Mesendoderm (in vitro differentiated cells): ENCODE data around the gene ARHGEF16.

Experiments
- DNase-seq: peaks from one replicate; pipeline ENCODE4 v3.0.0; 2013
- H2AK5ac ChIP-seq: 2 replicates; pipeline ENCODE4 v1.6.1; 2013; ENCODE audit warnings: low read length, inconsistent platforms
- H2BK120ac ChIP-seq: 2 replicates; pipeline ENCODE4 v1.6.1; 2013; ENCODE audit warnings: low read depth, mild to moderate bottlenecking, low read length, moderate library complexity, mixed read lengths
- H2BK15ac ChIP-seq: replicated peaks from 2 replicates; pipeline ENCODE4 v1.6.1; 2013; ENCODE audit warnings: low read depth, mild to moderate bottlenecking, moderate library complexity
- H2BK5ac ChIP-seq: 2 replicates; pipeline ENCODE4 v1.6.1; 2013; ENCODE audit warnings: low read length, inconsistent platforms
- H3K18ac ChIP-seq: 2 replicates; pipeline ENCODE4 v1.6.1; 2013; ENCODE audit warnings: mild to moderate bottlenecking, low read length, mixed read lengths
- H3K23ac ChIP-seq: one replicate; pipeline ENCODE4 v1.6.1; 2013; ENCODE audit warnings: low read length
- H3K27ac ChIP-seq: 2 replicates; pipeline ENCODE4 v1.5.1; 2013; ENCODE audit warnings: low read depth, mild to moderate bottlenecking, inconsistent platforms, low read length, moderate library complexity
- H3K27me3 ChIP-seq: 2 replicates; pipeline ENCODE4 v1.6.1; 2013; ENCODE audit warnings: low read length, control low read depth, mild to moderate bottlenecking, inconsistent platforms; ENCODE audit not compliant: insufficient read depth, poor library complexity
- H3K36me3 ChIP-seq: 2 replicates; pipeline ENCODE4 v1.6.1; 2013; ENCODE audit warnings: low read length, inconsistent platforms; ENCODE audit not compliant: control insufficient read depth, insufficient read depth
- H3K4ac ChIP-seq: one replicate; pipeline ENCODE4 v1.6.1; 2013; ENCODE audit warnings: low read depth, mild to moderate bottlenecking, low read length, moderate library complexity
- H3K4me1 ChIP-seq: 2 replicates; pipeline ENCODE4 v1.6.1; 2013; ENCODE audit warnings: low read depth, low read length, inconsistent platforms; ENCODE audit not compliant: control insufficient read depth
- H3K4me2 ChIP-seq: 2 replicates; pipeline ENCODE4 v1.6.1; 2013; ENCODE audit warnings: low read length
- H3K4me3 ChIP-seq: 2 replicates; pipeline ENCODE4 v1.5.1; 2013; ENCODE audit warnings: mild to moderate bottlenecking, low read length
- H3K56ac ChIP-seq: one replicate; pipeline ENCODE4 v1.6.1; 2013; ENCODE audit warnings: low read length
- H3K79me1 ChIP-seq: 2 replicates; pipeline ENCODE4 v1.6.1; 2013; ENCODE audit warnings: low read length, inconsistent platforms
- H3K79me2 ChIP-seq: 2 replicates; pipeline ENCODE4 v1.6.1; 2013; ENCODE audit warnings: mild to moderate bottlenecking, low read length; ENCODE audit not compliant: control insufficient read depth, insufficient read depth
- H3K9ac ChIP-seq: 2 replicates; pipeline ENCODE4 v1.6.1; 2013; ENCODE audit warnings: low read length, inconsistent platforms
- H4K5ac ChIP-seq: one replicate; pipeline ENCODE4 v1.6.1; 2013; ENCODE audit warnings: low read length
- H4K8ac ChIP-seq: one replicate; pipeline ENCODE4 v1.6.1; 2013; ENCODE audit warnings: low read depth, mild to moderate bottlenecking, control low read depth, low read length, moderate library complexity
- WGBS: extraction: QIAGEN DNeasy Blood & Tissue Kit; methylation state at CpG from one replicate; pipeline ENCODE4 v1.1.7; 2013; ENCODE audit warnings: low lambda C conversion rate, missing lambda C conversion rate; ENCODE audit not compliant: insufficient coverage; ENCODE audit errors: extremely low coverage; 5-methylcytosine and 5-hydroxymethylcytosine counted together

The ARHGEF16 gene

DNA sequence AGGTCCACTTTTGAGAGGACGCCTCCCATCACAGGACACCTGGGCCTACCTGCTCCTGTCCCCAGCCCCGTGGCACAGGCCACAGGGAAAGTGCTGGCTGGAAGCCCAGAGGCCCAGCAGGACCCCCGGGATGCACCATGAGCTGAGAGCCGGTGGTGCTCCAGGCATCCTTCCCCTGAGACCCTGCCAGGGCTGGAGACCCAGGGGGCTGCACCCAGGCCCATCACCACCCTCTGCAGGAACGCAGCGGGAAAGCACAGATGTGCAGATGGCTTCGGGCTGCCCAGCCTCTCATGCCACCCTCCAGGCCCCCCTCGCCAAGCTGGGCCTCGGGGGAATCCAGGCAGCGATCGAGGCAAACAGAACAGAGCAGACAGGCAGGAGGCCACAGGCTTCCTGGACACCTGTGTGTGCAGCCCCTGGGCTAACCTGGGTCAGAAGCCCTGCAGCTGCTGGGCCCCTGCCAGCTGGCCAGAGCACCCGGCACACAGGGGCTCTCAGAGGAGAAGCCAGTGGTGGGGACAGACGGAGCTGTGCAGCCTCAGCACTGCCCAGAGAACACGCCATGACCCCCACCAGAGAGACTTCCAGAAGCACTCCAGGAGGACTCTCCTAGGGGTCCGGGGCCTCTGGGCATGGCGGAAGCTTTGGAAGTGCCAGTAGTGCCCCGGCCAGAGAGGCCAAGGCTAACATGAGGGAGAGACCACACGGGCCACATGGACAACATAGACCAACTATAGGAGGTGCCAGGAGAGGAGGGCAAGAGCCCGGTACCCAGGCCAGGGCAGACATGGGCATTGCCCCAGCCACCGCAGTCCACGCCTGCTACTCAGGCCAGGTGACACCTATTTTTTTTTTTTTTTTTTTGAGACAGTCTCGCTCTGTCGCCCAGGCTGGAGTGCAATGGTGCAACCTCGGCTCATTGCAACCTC is 71.4 kb downstream of the ARHGEF16 start:
- Histone ChIP-seq H3K79me2 (no peaks in the 10 kb centered on the region), H2BK120ac (no peak overlapping the region), H3K4me3 (no peak overlapping the region), H3K4me1 (no peaks in the 10 kb centered on the region), H3K79me1 (no peaks in the 10 kb centered on the region), H3K4me2 (no peak overlapping the region), H3K27me3 (no peaks in the 10 kb centered on the region), H3K4ac (no peak overlapping the region), H4K8ac (no peak overlapping the region), H2BK15ac (no peak overlapping the region), H3K56ac (no peak overlapping the region), H4K5ac (no peak overlapping the region), H3K23ac (no peak overlapping the region), H2BK5ac (no peak overlapping the region), H3K36me3 (no peaks in the 10 kb centered on the region), H2AK5ac (no peak overlapping the region), H3K27ac (no peak overlapping the region), H3K18ac (no peak overlapping the region), H3K9ac (no peak overlapping the region)
- no peak for DNase-seq
- WGBS, result no CpG with 5 or more reads among the region's 24 CpGs

DNA sequence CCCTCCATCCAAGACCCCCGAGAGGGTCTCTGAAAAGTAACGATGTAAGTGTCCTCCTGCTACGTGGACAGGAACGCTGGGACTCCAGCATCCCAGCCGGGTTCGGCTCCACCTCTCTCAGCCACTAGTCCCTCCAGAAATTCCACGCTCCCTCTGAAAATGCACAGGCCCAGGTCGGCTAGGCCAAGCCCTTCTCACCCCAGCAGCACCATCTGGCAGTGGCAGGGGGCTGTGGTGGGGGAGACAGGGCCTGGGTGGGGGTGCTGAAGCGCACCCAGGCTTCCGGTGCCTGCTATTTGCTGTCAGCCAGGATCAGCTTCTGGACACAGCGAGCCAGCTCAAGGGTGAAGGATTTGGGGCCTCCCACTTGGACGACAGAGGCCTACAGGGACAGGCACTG is 73.3 kb downstream of the ARHGEF16 start:
- H4K5ac ChIP-seq, result no peak overlapping the region
- no peak overlapping the region for H2BK120ac ChIP-seq
- H4K8ac ChIP-seq, result no peak overlapping the region
- no peak overlapping the region for H3K18ac ChIP-seq
- no CpG with 5 or more reads among the region's 12 CpGs for WGBS
- H3K27me3 ChIP-seq, result no peaks in the 10 kb centered on the region
- H3K79me1 ChIP-seq, result no peaks in the 10 kb centered on the region
- no peak overlapping the region for H3K4me3 ChIP-seq
- H2AK5ac ChIP-seq, result no peak overlapping the region
- H3K9ac ChIP-seq, result no peak overlapping the region
- H3K79me2 ChIP-seq, result no peaks in the 10 kb centered on the region
- H3K56ac ChIP-seq, result no peak overlapping the region
- H3K36me3 ChIP-seq, result no peaks in the 10 kb centered on the region
- no peak for DNase-seq
- no peak overlapping the region for H3K4ac ChIP-seq
- no peak overlapping the region for H3K23ac ChIP-seq
- no peak overlapping the region for H3K4me2 ChIP-seq
- no peak overlapping the region for H2BK15ac ChIP-seq
- H3K4me1 ChIP-seq, result no peaks in the 10 kb centered on the region
- no peak overlapping the region for H3K27ac ChIP-seq
- H2BK5ac ChIP-seq, result no peak overlapping the region

DNA sequence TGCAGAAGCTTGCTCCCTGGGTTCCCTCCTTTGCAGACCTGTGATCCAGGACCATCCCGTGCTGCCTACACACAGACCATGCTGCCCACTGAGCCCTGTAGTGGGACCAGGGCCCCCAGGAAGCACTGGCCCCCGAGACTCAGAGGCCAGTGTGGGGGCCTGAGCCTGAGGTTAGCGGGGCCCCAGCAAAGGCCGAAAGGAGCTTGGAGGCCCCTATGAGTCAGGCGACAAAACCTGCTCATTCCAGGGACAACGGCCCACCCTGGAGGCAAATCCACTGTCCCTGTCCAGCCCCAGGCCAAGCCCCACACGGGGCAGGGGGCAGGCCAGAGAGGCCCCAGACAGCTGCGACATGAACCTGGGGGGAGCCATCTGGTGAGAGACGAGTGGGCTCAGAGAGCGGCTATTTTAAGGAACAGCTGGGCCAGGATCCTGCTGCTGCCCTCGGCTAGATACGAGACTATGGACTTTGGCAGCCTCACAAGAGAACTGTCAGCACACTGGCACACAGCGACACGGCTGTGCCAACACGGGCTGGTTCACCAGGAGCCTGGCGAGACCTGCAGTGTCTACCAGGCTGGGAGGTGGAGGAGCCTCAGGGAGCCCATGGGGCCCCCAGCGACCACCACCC is 74.7 kb downstream of the ARHGEF16 start:
- no CpG with 5 or more reads among the region's 17 CpGs for WGBS
- Histone ChIP-seq H2BK120ac (no peak overlapping the region), H2BK5ac (no peak overlapping the region), H3K79me2 (no peaks in the 10 kb centered on the region), H3K27me3 (no peaks in the 10 kb centered on the region), H3K56ac (no peak overlapping the region), H3K23ac (no peak overlapping the region), H3K4me1 (no peaks in the 10 kb centered on the region), H3K4me2 (no peak overlapping the region), H3K36me3 (no peaks in the 10 kb centered on the region), H3K9ac (no peak overlapping the region), H4K8ac (no peak overlapping the region), H3K79me1 (no peaks in the 10 kb centered on the region), H2AK5ac (no peak overlapping the region), H3K18ac (no peak overlapping the region), H2BK15ac (no peak overlapping the region), H3K27ac (no peak overlapping the region), H3K4me3 (no peak overlapping the region), H3K4ac (no peak overlapping the region), H4K5ac (no peak overlapping the region)
- no peak for DNase-seq

DNA sequence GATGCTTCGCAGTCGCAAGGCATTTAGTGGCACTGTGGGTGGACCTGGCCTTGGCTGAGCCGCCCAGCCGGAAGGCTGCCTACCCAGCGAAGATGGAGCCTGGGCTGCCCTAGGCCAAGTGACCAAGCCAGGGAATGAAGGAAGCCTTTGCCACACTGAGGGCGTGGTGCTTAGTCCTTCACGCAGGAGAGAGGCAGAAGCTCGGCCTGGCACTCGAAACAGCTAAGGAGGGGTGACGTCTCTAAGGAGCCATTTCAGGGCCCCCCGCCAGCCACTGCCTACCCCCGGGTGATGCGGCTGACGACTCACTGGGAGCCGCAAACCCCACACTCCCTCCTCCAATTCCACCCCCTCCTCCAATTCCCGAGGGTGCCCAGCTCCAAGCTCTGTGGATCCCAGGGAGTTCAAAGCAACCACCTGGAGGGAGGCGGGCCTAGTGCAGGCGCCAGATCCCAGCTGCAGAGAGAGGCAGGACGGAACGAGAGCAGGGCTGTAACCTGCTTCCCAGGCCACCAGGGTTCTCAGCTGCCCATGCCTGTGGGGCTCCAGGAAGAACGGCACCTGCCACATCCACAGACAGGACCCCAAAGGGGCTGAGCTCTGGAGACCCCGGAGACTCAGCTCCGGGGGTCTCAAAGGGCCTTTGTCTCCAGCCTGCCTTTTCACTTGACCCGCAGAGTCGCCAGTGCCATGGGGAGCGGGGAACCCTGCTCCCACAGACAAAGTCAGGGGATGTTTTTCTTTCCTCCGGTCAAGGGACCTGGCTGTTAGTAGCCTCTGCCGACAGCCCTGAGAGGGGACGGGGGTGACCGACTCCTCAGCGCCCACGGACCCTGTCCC is 75.8 kb downstream of the ARHGEF16 start:
- Histone ChIP-seq H3K27ac (no peak overlapping the region), H3K56ac (peak overlapping the region; percentile 95), H3K79me1 (no peaks in the 10 kb centered on the region), H3K4ac (no peak overlapping the region), H3K4me3 (peak overlapping the region; percentile 59), H2BK15ac (no peak overlapping the region), H4K8ac (no peak overlapping the region), H3K27me3 (no peaks in the 10 kb centered on the region), H2BK5ac (no peak overlapping the region), H2BK120ac (no peak overlapping the region), H3K23ac (peak overlapping the region; percentile 24), H4K5ac (no peak overlapping the region), H3K18ac (peak overlapping the region; percentile 81), H2AK5ac (no peak overlapping the region), H3K4me1 (no peaks in the 10 kb centered on the region), H3K4me2 (peak overlapping the region; percentile 76), H3K36me3 (no peaks in the 10 kb centered on the region), H3K79me2 (no peaks in the 10 kb centered on the region), H3K9ac (peak overlapping the region; percentile 94)
- no CpG with 5 or more reads among the region's 32 CpGs for WGBS
- DNase-seq, result peak; percentile 48
